ENCODE data around the gene MRPL12. TPM values are rescaled to one million over a fixed set of nuclear protein-coding genes. Genes with fewer than 3 reads are reported as not detected.
A peak's percentile ranks its signal among the peaks of the same experiment; 100 is the strongest.

The MRPL12 gene
- total and polyA plus RNA-seq, 2 of the 8 experiments (the other 6 are each of a cell fraction or from before 2014, with no cell fraction given): 120 to 141 TPM

- peaks cover 26 to 58% (median 51%) of the 10 kb centered on the region in 4 experiments for H3K36me3 ChIP-seq (ENCODE audit: control insufficient read depth in 2 of 4, insufficient read depth in 4 of 4, low read length in 3 of 4)
- no peak overlapping the region for H3K27ac ChIP-seq (ENCODE audit: low read depth, low read length)
- H2BK120ac ChIP-seq (replicated peaks; ENCODE audit: low read depth, low read length): no peak overlapping the region
- no peaks in the 10 kb centered on the region for H3K9me3 ChIP-seq (ENCODE audit: insufficient read depth in 2 of 2, low read depth in 1 of 2, low read length in 1 of 2)
- no peak overlapping the region for H2AFZ ChIP-seq (ENCODE audit: low read length)
- no peak overlapping the region for H3K14ac ChIP-seq (ENCODE audit: insufficient read length)
- no peak overlapping the region for H3K4ac ChIP-seq (replicated peaks; ENCODE audit: insufficient read length, low read depth, low read length)
- ChIA-PET POLR2A (ENCODE audit: partially characterized antibody) (interaction anchor here (0.8 to 28.4 kb wide), 9 partner anchors 12 to 220 kb away, joined by 3 to 436 read pairs (median 4); partner anchors contain the start of genes ARL16, HGS, MRPL12 and PDE6G), CTCF (ENCODE audit: partially characterized antibody) (interaction anchor here (1.1 to 1.6 kb wide), 2 partner anchors 23 to 34 kb away, joined by 3 to 6 read pairs; no protein-coding TSS in a partner anchor)
- no peak overlapping the region for H3K9ac ChIP-seq (replicated peaks in 1 of 4; ENCODE audit: extremely low read depth in 1 of 4, low read depth in 3 of 4, low read length in 3 of 4)
- H3K23me2 ChIP-seq (ENCODE audit: low read depth, low read length): no peaks in the 10 kb centered on the region
- no peak overlapping the region for H3K56ac ChIP-seq (replicated peaks; ENCODE audit: insufficient read length, low read depth, low read length)
- no peak overlapping the region for H3K4me3 ChIP-seq (ENCODE audit: extremely low read depth in 1 of 4, insufficient read depth in 2 of 4, low read depth in 3 of 4, low read length in 4 of 4)
- H4K91ac ChIP-seq (replicated peaks; ENCODE audit: insufficient read length, low read length): no peak overlapping the region
- no peak overlapping the region for H2BK15ac ChIP-seq (ENCODE audit: low read length)
- H3K18ac ChIP-seq (ENCODE audit: extremely low read depth, low read length): no peak overlapping the region
- FAIRE-seq (no peak), DNase-seq (ENCODE audit: low read depth in 1 of 2, low spot score in 2 of 2) (no peak)
- no peak for TF ChIP-seq CTBP2 (IDR thresholded peaks at IDR 0.05; ENCODE audit: borderline replicate concordance, insufficient read depth, insufficient read length, low read length)
- TF ChIP-seq RXRA (IDR thresholded peaks at IDR 0.05; ENCODE audit: insufficient read depth, low read depth, low read length): no peak
- no peak for TF ChIP-seq CREB1 (IDR thresholded peaks at IDR 0.05)
- TF ChIP-seq SP1 (IDR thresholded peaks at IDR 0.05; ENCODE audit: low read depth, low read length): no peak
- TF ChIP-seq RFX5 (IDR thresholded peaks at IDR 0.05; ENCODE audit: borderline replicate concordance, low read depth, low read length): no peak
- TF ChIP-seq USF2 (IDR thresholded peaks at IDR 0.05; ENCODE audit: low read length): no peak
- no peak for TF ChIP-seq GTF2F1 (IDR thresholded peaks at IDR 0.05; ENCODE audit: borderline replicate concordance, low read depth, low read length)
- TF ChIP-seq EGR1 (IDR thresholded peaks at IDR 0.05; ENCODE audit: borderline replicate concordance, low read depth, low read length): no peak
- no peak for TF ChIP-seq JUND (IDR thresholded peaks at IDR 0.05; ENCODE audit: low read length)
- no peak for TF ChIP-seq NRF1 (IDR thresholded peaks at IDR 0.05; ENCODE audit: low read depth, low read length)
- TF ChIP-seq BRCA1 (IDR thresholded peaks at IDR 0.05; ENCODE audit: low read depth, low read length): no peak
- H2AK5ac ChIP-seq (ENCODE audit: low read depth, low read length): no peak overlapping the region
- H3K23ac ChIP-seq (ENCODE audit: insufficient read length): no peak overlapping the region
- H2BK12ac ChIP-seq (ENCODE audit: low read depth, low read length): no peak overlapping the region
- H3K4me1 ChIP-seq (replicated peaks in 1 of 4; ENCODE audit: control insufficient read depth in 3 of 4, insufficient read depth in 4 of 4, low read length in 3 of 4): peaks cover 0 to 2% (median 0%) of the 10 kb centered on the region in 4 experiments; a peak in 1 of 7 replicates
- H2BK5ac ChIP-seq (ENCODE audit: low read depth, low read length): no peak overlapping the region
- H2BK20ac ChIP-seq (ENCODE audit: low read length): no peak overlapping the region
- 96% methylated on average over 16 of the region's 16 CpGs; no CpG with 5 or more reads in 1 of the 2 experiments for WGBS, 2 experiments (ENCODE audit: extremely low coverage in 1 of 2, insufficient coverage in 1 of 2, insufficient read length in 1 of 2, insufficient replicate concordance in 2 of 2, low coverage in 1 of 2, low lambda C conversion rate in 2 of 2, missing lambda C conversion rate in 1 of 2)
- H3K27me3 ChIP-seq (replicated peaks in 1 of 4; ENCODE audit: control insufficient read depth in 3 of 4, extremely low read depth in 1 of 4, insufficient read depth in 3 of 4, low read length in 3 of 4): no peaks in the 10 kb centered on the region
- no peak overlapping the region for H3K4me2 ChIP-seq (ENCODE audit: insufficient read depth in 1 of 2, low read depth in 2 of 2, low read length in 2 of 2)
- peaks cover 13 to 25% of the 10 kb centered on the region in 2 experiments for H4K20me1 ChIP-seq (replicated peaks in 1 of 2; ENCODE audit: control insufficient read depth in 1 of 2, insufficient read depth in 2 of 2, low read length in 2 of 2)
- H3K79me2 ChIP-seq (ENCODE audit: control insufficient read depth in 1 of 2, insufficient read depth in 2 of 2, low read length in 2 of 2): peaks cover 0 to 16% of the 10 kb centered on the region in 2 experiments; a peak in 2 of 4 replicates
- H4K5ac ChIP-seq (ENCODE audit: insufficient read length, low read depth, low read length): no peak overlapping the region
- H3K79me1 ChIP-seq (ENCODE audit: low read depth, low read length): no peaks in the 10 kb centered on the region; the same call in 1 of the 2 replicates
- peak overlapping the region; percentile 2; the same call in 1 of the 2 replicates for H4K8ac ChIP-seq (ENCODE audit: extremely low read depth, insufficient read depth, low read length)
These were observed 30.2 kb upstream of the MRPL12 start for GRCh38 chr17:81672954-81673353.
